HUDEP-2 (cell line): Measurements from ENCODE around the gene WNT9B.

Experiments used
- DNase-seq, 76 experiments: peaks; one replicate each; lab custom pipeline; 2025; ENCODE audit not compliant: unreplicated experiment in 76 of 76; lab: John Stamatoyannopoulos, UW

The WNT9B gene

DNA sequence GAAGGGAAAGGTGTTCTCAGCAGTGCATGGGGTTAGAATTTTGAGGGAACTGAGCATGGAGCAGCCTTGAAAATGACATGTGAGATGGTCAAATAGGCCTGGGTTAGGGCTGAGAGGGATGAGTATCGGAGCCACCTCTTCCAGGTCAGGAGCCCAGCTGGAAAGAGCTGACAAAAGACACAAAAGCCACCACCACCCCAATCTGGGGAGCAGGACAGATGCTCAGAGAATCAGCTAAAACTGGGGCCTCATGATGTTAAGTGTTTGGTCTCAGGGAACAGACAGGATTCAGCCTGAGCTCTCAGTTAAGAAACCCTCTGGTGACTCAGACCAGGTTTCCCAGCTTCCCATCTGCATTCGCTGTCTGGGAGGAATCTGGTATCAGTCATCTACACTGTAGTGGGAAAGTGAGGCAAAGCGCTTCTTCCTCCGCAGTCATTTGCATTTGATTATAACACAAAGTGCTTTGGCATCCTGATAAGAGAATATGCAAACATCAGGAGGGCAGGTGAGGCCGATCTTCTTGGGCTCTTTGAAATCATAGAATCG, 2.6 kb downstream of the WNT9B start:
- DNase-seq = no peak

DNA sequence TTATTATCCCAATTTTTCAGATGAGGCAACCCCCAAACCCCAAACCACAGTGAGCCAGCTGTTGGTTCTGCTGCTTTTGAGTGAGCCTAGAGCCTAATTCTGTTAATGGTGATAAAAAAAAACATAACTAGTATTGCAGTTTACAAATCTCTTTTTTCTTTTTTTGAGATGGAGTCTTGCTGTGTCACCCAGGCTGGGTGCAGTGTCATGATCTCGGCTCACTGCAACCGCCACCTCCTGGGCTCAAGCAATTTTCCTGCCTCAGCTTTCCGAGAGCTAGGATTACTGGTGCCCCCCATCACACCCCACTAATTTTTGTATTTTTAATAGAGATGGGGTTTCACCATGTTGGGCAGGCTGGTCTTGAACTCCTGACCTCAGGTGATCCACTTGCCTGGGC, 3.1 kb downstream of the WNT9B start:
- DNase-seq = no peak

DNA sequence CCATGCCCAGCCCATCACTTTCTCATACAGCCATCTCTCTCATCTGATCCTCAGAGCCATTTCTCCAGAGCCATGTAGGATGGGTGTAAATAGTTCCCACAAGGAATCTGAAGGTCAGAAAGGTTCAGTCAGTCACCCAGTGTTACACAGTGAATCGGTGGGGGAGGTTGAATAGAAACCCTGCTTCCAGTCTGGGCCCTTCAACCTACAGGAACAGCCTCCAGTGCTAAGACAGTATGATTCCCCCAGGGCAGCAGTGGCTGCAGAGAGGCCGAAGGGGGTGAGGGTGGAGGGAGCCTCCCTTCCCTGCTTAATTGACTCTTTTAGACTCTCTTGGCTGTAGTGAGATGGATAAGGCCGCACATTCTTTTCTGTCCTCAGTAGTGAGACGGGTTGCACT, 3.6 kb downstream of the WNT9B start:
- DNase-seq = no peak

DNA sequence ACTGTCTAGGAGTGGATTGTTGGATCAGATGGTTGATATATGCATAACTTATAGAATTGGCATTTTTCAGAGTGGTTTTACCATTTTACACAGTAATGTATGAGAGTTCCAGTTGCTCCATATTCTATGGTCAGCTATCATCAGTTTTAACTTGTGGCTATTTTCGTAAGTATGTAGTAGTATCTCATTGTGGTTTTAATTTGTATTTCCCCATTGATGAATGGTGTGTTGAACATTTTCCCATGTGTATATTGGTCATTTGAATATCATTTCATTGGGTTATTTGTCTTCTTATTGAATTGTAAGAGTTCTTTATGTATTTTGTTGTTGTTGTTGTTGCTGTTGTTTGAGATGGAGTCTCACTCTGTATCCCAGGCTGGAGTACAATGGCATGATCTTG, 6.2 kb downstream of the WNT9B start:
- no peak for DNase-seq

DNA sequence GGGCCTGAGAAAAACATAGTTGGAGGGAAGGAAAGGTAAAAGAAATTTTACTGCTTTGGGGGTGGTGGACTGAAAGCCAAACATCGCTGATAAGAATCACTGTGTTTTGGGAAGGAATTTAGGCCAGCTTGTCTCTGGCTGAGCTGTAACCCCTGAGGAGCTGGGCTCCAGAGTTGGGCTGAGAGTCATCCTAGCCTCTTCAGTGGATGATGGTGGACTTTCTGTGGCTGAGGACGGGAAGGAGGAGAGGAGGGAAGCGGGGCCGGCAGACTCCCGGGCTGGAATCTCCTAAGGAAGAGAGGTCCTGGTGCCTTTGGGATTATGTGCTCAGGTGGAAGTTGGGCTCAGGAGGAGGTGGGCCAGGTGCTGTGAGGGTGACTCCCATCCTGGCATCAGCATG, 8.6 kb downstream of the WNT9B start:
- no peak for DNase-seq

DNA sequence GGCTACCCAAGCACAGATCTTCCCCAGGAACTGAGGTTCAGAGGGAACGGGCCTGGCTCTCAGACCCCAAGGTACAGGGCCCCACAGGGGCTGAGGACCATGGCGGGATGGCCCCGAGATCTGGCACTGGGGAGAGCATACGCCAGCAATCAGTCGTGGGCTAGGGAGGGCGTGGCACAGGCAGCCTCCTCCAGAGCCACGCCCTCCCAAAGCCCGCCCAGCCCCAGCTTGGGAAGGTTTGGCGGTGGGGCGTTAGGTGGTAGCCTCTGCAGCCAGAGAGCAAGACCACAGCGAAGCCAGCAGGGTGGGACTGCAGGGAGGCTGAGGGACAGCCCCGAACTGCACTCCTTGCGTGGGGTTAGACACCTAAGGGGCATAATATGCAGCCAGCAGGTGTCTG, 11.6 kb downstream of the WNT9B start:
- DNase-seq = peak in 1 of 76 experiments; percentile 12

DNA sequence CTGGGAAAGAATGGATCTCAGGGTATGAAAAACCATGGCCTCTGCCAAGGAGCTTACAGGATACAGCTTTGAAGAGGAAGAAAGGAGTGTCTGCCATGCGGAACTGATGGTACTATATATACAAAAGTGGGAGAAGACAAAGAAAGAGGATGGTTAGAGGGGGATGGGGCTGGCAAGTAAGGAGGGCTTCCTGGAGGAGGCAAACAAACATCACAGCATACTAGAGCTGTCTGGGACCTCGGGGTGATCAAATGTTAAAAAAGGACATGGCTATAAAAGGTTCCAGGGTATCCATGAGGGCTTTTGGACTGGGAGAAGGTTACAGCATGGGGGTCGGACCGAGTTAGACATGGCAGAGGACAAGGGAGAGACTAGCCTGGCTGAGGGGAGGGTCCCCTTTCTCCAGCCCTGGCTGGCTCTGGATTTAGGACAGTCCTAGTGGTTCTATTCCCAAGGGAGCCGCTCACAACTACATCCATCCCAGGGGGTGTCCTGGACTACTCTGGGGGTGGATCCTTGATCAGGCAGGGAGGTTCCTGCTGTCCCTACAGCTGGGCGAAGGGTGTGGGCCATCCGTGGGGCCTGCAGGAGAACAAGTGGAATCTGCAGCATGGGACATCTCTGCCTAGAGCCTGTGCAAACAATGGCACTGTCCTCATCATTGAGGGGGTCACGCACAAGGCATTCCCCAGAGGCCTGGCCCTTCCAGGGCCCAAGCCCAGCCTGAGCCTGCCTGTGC, 12.2 kb downstream of the WNT9B start:
- no peak for DNase-seq

DNA sequence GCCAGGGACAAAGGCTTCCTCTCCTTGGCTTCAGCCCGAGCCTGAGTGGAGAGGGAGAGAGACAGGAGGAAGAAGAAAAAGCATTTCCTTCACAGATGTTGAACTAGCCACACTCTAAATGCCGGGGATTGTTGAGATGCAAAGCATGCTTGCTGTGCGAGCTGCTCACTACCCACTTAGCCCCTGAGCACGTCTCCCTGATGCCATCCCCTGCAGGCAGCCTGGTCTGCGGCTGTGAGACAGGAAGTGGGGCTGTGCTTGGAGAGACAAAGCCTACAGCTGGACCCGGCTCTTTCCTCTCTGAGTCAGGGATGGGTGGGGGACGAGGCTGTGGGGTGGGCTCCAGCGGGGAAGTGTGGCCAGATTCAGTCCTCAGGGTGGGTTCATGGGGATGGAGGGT, 13.7 kb downstream of the WNT9B start:
- no peak for DNase-seq

DNA sequence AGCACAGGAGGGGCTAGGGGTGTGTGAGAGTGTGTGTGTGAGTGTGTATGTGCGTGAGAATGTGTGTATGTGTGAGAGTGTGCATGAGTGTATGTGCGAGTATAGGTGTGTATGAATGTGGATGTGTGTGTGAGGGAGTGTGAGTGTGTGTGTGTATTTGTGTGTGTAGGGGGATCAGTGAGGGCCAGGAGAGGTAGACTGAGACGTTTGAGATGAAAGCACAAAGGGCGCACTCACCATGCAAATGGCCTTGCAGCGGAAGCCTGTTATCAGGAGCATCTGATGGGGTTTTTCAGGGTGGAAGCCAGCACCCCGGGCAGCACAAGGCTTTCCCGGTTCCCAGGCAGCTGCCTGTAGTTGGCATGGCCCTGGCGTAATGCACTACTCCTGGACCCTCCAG, 14.9 kb downstream of the WNT9B start:
- no peak for DNase-seq

DNA sequence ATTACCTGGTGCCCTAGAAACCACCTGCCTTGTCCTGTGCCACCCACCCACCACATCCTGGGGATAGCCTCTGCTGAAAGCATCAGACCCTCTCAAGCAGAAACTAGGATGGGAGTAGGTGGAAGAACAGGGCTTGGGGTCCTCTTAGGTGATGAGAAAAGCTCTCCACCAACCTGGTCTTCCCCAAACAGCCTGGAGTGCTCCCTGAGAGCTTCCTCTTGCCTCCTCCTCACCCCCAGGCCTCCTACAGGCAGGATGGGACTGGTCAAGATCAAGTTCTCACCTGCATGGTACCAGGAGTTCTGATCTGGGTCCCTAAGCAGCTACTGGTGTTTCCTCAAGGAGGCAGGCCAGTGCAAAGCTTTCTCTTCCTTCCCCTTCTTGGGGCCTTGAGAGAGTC, 15.4 kb downstream of the WNT9B start:
- DNase-seq = no peak

DNA sequence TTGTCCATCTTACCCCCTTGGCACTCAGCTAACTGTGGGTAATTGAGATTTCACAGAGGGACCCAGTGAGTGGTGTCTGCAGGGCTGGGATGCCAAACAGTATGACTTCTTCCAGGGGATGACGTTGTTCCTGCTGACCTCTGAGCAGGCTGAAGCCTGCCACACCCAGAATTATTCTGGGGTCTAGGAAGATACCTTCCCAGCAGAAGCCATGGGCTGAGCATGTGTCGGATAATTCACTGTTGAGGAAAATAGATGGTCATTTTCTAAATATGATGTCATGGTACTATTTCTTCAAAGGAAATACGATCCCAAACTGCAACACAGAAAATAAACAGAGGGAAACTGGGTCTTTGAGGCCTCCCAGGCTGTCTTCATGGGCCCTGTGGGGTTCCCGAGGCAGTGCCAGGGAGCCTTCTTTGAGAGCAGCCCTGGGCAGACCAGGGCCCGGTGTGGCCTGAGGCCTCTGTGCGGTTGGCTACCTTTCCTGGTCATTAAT, 17.4 kb downstream of the WNT9B start:
- no peak for DNase-seq

DNA sequence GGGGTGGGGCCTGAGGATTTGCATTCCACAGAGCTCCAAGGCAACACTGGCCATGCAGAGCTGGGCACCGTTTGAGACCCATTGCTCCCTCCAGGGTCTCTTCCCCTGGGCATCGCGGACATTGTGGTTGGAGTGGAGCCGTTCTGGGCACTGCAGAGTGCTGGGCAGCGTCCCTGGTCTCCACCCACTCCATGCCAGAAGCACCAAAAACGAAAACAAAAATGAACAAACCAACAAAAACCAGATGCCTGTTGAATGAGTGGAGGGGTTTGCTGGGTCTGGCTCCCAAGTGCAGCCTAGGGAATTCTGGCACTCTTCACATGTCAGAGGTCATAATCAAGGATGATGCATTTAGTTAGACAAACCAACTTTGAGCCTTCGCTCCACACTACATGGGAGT, 17.9 kb downstream of the WNT9B start:
- DNase-seq = no peak

DNA sequence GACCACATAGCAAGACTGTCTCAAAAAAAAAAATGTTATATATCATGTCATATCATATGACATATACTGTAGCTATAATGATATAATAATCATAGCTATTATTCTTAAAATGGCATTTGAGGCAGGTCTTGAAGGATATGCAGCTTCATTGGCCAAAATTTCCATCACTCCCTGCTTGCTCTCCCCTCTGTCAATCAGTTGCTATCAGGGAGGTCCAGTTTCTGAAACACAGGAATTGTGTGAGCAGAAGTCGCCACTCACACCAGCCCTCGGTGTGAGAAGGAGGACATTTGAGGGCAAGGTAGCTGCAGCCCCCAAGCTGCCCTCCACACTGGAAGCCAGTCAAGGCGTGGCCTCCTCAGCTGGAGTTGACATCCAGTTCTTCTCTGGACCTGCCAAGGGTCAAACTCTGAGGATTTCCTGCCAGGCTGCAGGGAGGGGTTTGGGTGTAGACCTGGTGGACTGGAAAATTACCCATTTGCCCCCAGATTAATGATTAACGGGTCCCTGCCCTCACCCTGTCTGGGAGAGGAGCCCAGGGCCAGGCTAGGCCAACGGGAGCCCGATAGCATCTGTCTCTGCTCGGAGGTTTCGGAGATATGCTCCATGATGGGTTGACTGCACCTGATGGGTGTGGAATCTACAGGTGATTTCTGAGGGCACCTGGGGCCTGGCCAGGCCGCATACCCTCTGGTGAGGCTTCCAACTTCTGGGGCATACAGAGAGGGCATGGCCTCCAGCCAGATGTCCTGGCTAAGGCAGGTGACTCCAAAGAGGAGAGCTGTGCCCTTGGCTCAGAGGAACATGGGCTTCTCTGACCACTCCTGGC, 18.8 kb downstream of the WNT9B start:
- DNase-seq = no peak

DNA sequence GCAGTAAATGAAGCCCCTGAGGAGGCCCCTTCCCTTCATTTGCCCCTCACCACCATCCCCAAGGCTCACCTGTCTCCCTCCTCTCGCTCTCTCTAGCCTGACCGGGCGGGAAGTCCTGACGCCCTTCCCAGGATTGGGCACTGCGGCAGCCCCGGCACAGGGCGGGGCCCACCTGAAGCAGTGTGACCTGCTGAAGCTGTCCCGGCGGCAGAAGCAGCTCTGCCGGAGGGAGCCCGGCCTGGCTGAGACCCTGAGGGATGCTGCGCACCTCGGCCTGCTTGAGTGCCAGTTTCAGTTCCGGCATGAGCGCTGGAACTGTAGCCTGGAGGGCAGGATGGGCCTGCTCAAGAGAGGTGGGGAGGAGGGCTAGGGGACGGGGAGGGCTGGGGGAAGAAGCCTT, 21.0 kb downstream of the WNT9B start:
- DNase-seq = no peak

DNA sequence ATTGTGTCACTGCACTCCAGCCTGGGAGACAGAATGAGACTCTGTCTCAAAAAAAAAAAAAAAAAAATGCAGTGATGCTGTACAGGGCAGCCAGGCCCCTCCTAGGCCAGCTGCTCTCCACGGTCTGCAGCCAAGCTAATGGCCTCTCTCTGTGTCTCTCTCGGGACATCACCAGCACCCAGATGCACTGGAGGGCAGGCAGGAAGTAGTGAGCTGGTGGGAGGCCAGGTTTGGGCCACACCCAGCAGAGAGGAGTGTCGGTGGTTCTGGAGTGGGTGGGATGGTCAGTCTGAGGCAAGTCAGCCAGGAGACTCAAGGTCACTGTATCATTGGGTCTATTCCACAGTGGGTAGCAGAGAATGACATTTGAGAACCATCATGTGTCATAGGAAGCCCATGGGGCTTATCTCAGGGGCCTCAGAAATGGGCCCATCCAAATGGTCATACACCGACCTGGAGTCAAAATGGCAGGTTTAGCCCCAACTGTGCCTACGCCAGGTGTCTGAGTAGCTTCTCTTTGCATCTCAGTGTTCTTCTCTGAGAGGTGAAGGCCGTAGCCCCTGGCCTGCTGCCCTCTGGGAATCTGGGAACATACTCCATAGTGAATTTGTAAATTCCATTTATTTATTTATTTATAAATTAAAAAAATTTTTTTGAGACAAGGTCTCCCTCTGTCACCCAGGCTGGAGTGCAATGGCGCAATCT, 22.7 kb downstream of the WNT9B start:
- DNase-seq = no peak

DNA sequence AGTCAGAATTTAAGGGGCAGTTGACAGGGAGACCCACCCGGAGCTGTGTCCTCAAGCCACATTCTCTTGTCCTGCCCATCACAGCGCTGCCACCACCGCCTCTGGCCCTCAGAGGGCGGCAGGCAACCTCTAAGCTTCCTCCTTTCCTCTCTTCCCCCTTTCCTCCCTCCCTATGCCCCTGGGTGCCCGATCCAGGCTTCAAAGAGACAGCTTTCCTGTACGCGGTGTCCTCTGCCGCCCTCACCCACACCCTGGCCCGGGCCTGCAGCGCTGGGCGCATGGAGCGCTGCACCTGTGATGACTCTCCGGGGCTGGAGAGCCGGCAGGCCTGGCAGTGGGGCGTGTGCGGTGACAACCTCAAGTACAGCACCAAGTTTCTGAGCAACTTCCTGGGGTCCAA, 23.5 kb downstream of the WNT9B start:
- DNase-seq = no peak

DNA sequence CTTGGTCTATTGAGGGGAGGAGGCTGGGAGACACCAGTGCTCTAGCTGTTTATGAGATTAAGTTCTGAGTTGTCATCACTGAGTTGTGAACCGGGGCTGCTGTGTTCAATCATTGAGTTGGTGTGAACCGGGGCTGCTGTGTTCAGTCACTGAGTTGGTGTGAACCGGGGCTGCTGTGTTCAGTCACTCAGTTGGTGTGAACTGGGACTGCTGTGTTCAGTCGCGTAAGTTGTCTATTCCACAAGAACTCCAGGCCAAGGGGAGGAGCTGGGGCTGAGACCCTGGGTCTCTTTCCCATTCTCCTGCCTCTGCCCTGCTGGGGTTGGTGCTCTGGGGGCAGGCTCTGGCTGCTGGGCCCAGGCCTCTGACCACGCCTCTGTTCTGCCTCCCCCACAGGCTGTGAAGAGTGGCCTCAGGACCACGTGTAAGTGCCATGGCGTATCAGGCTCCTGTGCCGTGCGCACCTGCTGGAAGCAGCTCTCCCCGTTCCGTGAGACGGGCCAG, 24.5 kb downstream of the WNT9B start:
- no peak for DNase-seq

DNA sequence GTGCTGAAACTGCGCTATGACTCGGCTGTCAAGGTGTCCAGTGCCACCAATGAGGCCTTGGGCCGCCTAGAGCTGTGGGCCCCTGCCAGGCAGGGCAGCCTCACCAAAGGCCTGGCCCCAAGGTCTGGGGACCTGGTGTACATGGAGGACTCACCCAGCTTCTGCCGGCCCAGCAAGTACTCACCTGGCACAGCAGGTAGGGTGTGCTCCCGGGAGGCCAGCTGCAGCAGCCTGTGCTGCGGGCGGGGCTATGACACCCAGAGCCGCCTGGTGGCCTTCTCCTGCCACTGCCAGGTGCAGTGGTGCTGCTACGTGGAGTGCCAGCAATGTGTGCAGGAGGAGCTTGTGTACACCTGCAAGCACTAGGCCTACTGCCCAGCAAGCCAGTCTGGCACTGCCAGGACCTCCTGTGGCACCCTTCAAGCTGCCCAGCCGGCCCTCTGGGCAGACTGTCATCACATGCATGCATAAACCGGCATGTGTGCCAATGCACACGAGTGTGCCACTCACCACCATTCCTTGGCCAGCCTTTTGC, 25.0 kb downstream of the WNT9B start:
- peak in 21 of 76 experiments; percentile 2 to 40 (median 12) for DNase-seq

DNA sequence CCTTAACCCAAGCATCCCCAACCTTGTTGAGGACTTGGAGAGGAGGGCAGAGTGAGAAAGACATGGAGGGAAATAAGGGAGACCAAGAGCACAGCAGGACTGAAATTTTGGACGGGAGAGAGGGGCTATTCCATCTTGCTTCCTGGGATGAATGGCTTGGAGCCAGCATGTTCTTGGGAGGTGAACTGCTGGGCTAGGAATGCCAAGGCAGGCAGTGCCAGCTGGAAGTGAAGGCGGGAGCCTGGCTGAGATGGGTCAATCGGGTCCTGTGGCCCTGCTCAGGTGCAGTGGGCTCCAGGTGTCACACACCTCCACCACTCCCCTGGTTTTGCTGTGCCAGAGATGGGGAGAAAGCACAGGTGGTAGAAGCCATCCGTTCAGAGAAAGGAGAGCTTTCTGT, 25.5 kb downstream of the WNT9B start:
- DNase-seq = no peak

DNA sequence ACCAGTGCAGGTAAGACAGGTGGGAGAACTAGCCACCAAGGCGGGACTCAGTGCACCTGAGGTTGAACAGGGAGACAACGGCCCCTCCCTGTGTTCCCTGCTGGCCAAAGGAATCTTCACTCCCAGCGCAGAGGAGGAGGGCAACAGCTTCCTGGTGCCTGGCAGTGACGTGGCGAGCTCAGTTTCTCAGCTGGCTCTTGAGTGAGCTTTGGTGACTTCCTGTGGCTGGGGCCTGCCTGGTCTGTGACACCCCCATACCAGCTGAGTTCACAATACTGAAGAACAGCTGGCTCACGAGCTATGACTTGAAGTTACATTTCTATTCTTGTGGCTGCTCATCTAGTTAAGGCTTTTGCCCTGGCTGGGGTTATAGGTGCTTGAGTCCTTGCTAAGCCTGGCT, 26.1 kb downstream of the WNT9B start:
- DNase-seq = no peak

DNA sequence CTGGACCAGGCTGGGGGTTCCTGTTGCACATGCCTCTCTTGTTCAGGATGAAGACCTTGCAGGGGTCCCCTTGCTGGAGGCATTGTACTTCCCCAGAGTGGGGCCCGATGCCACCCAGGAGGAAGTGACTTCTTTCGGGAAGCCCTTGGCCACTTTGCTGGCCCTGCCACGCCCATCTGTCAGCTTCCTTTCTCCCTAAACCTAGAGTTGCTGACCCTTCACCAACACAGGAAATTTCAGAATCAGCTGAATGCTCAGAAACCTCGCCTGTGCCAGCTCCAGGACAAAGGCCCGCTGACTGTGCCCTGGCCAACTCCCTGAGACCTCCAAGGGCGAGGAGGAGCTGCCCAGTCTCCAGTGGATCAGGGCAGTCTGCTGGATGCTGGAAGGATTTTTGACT, 26.7 kb downstream of the WNT9B start:
- DNase-seq = no peak
